Muscle of leg (tissue), 11 donors: Measurements from ENCODE around the gene DISC1. TPM values are rescaled to one million over a fixed set of nuclear protein-coding genes. Genes with fewer than 3 reads are reported as not detected.

ENCODE experiments used
- DNase-seq: peaks from one replicate; pipeline ENCODE4 v3.0.0; 2013
- H3K27ac ChIP-seq: one replicate; pipeline ENCODE4 v1.5.1; 2013; ENCODE audit warnings: mild to moderate bottlenecking, low read length, control low read depth
- H3K27me3 ChIP-seq: one replicate; pipeline ENCODE4 v1.6.1; 2013; ENCODE audit warnings: low read length; ENCODE audit not compliant: control insufficient read depth, insufficient read depth
- H3K36me3 ChIP-seq: one replicate; pipeline ENCODE4 v1.6.1; 2013; ENCODE audit warnings: low read length; ENCODE audit not compliant: control insufficient read depth, insufficient read depth
- H3K4me1 ChIP-seq: one replicate; pipeline ENCODE4 v1.6.1; 2013; ENCODE audit warnings: low read length; ENCODE audit not compliant: control insufficient read depth, insufficient read depth
- H3K4me3 ChIP-seq: one replicate; pipeline ENCODE4 v1.5.1; 2013; ENCODE audit warnings: low read length, control low read depth
- H3K9me3 ChIP-seq: replicated peaks from 2 replicates; pipeline ENCODE4 v1.6.1; 2013; ENCODE audit warnings: low read depth, low read length; ENCODE audit not compliant: control insufficient read depth
- WGBS: methylation state at CpG from one replicate; pipeline ENCODE4 v1.1.5; 2013; ENCODE audit warnings: missing lambda C conversion rate; ENCODE audit not compliant: insufficient coverage; 5-methylcytosine and 5-hydroxymethylcytosine counted together
- polyA plus RNA-seq, 8 donors: library from polyadenylated mRNA; unstranded; fragments of 120-200 nt; gene quantifications; one replicate each; pipeline versions ENCODE4 v1.2.1 to v1.2.3, GENCODE V29; 2013; ENCODE audit warnings: inconsistent platforms in 1 of 8, low replicate concordance in 1 of 8; ENCODE audit not compliant: insufficient read length in 8 of 8, insufficient read depth in 1 of 8
- total RNA-seq: library from RNA; stranded (reverse); fragments of 120-200 nt; gene quantifications from one replicate; pipeline ENCODE4 v1.2.4, GENCODE V29; 2013

DISC1 gene
- total and polyA plus RNA-seq, 9 donors: 4.5 to 10.7 (median 7.3) TPM

DNA sequence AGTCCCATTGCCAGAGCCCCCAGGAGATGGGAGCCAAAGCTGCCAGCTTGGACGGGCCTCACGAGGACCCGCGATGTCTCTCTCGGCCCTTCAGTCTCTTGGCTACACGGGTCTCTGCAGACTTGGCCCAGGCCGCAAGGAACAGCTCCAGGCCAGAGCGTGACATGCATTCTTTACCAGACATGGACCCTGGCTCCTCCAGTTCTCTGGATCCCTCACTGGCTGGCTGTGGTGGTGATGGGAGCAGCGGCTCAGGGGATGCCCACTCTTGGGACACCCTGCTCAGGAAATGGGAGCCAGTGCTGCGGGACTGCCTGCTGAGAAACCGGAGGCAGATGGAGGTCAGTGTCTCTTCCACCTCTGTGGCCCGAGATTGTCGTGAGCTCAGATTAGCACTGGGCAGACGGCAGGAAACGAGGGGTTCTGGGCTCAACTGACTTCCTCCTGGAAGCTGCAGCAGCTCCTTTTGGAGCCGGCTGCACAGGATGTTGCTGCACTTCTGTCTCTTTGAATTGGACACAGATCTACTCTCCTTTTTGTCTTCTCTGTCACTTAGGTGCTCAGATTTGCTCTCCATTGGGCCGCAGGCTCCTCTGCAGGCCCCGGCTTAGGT lies 68.0 kb downstream of the DISC1 start:
- H3K27me3 ChIP-seq: no peaks in the 10 kb centered on the region
- H3K4me1 ChIP-seq: peaks cover 45% of the 10 kb centered on the region
- H3K36me3 ChIP-seq: no peaks in the 10 kb centered on the region
- no peaks in the 10 kb centered on the region for H3K9me3 ChIP-seq
- H3K27ac ChIP-seq: peak overlapping the region; percentile 80
- H3K4me3 ChIP-seq: peak overlapping the region; percentile 24
- DNase-seq: peak; percentile 49
- WGBS: 30% methylated on average over 18 of the region's 18 CpGs

DNA sequence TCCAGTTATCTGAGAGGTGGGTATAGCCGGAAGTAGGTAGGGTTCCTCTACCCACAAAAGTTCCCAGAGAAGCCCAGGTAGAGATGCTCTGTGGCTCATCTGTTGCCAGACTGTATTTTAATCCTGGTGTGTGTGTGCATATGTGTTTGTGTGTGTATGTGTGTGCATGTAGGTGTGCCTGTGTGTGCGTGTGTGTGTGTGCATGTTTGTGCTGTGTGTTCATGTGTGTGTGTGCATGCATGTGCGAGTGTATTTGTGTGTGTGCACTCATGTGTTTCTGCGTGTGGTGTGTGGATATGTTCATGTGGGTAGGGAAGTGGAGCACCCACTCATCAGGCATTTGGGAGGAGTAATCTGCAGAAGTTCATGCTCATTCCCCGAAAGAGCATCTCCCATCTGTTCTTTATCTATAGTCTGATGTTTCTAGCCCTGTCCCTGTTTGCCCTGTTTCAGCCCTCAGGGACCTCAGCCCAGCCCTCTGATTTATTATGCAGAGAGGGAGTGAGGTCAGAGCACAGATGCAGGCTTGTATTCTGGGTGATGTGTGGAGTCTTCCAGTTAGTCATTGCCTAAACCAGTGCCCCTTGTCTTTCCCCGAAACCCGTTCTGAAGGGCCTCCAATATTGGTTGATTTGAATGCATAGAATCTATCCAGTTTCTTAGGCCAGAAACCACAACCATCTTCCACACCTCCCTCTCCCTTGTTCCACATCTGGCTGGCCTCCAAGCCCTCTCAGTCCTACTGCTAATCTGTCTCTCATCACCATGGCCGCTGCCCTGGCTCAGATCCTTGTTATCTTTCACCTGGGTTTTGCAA lies 69.1 kb downstream of the DISC1 start:
- peak; percentile 31 for DNase-seq
- peaks cover 42% of the 10 kb centered on the region for H3K4me1 ChIP-seq
- no peaks in the 10 kb centered on the region for H3K36me3 ChIP-seq
- no peaks in the 10 kb centered on the region for H3K27me3 ChIP-seq
- 66% methylated on average over 3 of the region's 8 CpGs for WGBS
- no peaks in the 10 kb centered on the region for H3K9me3 ChIP-seq
- peak overlapping the region; percentile 25 for H3K27ac ChIP-seq
- H3K4me3 ChIP-seq: no peak overlapping the region

DNA sequence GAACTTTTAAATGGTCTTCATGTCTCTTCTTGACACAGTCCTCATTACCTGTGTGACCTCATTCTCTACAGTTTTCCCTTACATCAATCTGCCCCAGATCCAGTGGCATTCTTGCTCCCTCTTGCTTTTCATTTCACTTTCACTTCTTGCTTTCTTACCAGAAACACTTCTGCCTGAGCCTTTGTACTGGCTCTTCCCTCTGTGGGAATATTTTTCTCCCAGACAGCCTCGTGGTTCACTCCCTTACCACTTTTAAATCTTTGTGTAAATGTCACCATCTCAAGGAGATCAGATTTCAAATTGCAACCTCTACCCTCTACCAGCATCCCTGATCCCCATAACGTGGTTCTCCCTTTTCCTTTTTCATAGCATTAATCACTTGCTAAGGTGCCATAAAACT lies 73.2 kb downstream of the DISC1 start:
- DNase-seq: no peak
- H3K27me3 ChIP-seq: no peaks in the 10 kb centered on the region
- WGBS: 21% methylated on average over 2 of the region's 2 CpGs
- H3K4me3 ChIP-seq: no peak overlapping the region
- H3K36me3 ChIP-seq: no peaks in the 10 kb centered on the region
- peaks cover 14% of the 10 kb centered on the region for H3K4me1 ChIP-seq
- no peaks in the 10 kb centered on the region for H3K9me3 ChIP-seq
- H3K27ac ChIP-seq: no peak overlapping the region

DNA sequence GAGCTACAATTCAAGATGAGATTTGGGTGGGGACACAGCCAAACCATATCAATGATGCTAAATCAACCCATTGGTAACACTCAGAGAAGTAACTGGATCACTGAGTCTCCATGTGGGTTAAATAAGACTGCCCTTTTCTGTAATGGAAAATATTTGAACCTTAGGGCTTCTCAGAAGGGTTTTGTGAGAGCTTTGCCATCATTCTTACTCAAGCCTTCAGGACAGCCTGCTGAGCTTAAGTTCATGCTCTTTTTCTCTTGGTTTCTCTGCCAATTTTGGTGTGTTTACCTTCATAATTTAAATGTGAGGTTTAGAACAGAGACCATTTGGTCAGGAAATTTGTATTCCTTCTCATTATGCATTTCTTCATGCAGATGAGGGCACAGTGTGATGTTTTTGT lies 74.7 kb downstream of the DISC1 start:
- H3K27ac ChIP-seq: no peak overlapping the region
- no peaks in the 10 kb centered on the region for H3K27me3 ChIP-seq
- no peaks in the 10 kb centered on the region for H3K36me3 ChIP-seq
- no peak for DNase-seq
- H3K9me3 ChIP-seq: no peaks in the 10 kb centered on the region
- peaks cover 9% of the 10 kb centered on the region for H3K4me1 ChIP-seq
- H3K4me3 ChIP-seq: no peak overlapping the region

DNA sequence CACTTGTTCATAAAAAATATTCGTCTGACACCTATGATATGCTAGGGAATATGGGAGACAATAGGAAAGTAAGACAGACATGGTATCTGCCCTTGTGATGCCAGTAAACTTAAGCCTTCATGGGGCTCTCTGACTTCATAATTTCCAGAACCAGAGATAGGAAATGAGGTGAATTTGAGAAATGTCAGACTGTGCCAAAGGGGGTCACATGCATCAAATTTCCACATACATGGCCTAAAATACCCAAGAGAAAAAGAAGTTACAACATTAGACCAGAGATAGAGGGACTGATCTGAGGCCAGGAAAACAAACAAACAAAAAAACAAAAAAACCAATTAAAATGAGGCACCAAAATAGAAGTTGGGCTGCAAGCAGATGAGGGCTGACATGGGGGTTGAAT lies 75.7 kb downstream of the DISC1 start:
- no peak overlapping the region for H3K4me3 ChIP-seq
- H3K4me1 ChIP-seq: peaks cover 16% of the 10 kb centered on the region
- DNase-seq: no peak
- H3K9me3 ChIP-seq: no peaks in the 10 kb centered on the region
- no peaks in the 10 kb centered on the region for H3K27me3 ChIP-seq
- no peaks in the 10 kb centered on the region for H3K36me3 ChIP-seq
- WGBS: no CpG with 5 or more reads among the region's 1 CpG
- no peak overlapping the region for H3K27ac ChIP-seq

DNA sequence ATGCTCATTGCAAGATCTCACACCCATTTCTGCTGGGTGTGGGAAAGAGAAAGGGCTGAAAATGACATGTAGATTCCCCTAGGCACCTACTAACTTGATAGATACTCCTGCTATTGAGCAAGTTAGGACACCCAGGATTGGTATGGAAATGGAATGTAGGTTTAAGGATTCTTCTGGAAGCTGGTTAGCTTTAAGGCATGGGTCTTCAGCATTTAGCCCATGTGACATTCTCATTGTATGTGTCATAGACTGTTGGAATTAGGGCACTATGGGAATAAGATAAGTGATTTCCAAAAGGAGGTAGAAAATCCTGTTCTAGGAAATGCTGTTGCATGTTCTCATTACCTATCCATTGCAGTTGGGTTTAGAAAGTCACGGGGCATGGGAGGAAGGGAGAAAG lies 76.2 kb downstream of the DISC1 start:
- no peak overlapping the region for H3K27ac ChIP-seq
- H3K4me1 ChIP-seq: peaks cover 16% of the 10 kb centered on the region
- no peak for DNase-seq
- H3K36me3 ChIP-seq: no peaks in the 10 kb centered on the region
- H3K9me3 ChIP-seq: no peaks in the 10 kb centered on the region
- H3K4me3 ChIP-seq: no peak overlapping the region
- H3K27me3 ChIP-seq: no peaks in the 10 kb centered on the region
- WGBS: no CpG with 5 or more reads among the region's 1 CpG

DNA sequence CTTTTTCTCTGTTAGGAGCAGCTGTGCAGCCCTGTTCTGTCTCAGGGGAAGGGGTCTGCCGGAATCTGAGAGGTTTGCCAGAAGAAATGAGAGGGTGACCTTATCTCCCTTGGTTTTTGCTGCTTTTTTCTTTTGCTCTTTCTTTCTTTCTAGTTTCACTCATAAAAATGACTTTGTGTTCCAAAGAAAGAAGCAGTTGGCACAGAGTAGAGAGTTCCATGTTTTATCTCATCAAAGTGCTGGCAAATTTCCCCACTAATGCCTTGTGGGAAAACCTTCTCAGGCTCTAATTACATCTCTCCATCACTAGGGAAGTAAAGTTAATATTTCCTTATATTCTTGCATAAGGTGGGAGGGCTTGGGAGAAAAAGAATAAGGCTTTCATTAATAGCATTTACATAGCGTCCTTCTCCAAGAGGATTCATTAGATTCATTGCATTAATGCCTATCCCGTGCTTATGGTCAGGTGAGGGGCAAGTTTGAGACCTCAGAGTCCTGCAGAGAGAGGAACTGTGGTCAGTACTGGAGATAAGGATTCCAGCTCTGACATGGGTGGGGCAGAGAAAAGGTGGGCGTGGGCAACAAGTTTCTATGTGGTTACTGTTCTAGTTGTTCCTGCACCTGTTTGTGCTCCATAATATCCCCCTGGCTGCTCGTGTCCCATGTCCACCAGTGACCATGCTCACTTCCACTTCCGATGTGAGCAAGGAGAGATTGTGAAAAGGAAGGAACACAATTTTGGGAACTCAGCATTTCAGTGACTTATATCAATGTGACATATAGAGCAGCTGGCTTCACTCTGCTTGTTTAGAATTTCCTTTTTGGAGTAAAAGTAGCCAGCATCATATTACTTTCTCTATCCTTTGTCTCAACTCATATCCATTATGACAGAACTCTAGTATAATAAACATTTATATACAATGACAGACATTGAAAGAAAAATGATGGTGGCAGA lies 79.5 kb downstream of the DISC1 start:
- 38% methylated on average over 1 of the region's 6 CpGs for WGBS
- peak; percentile 77 for DNase-seq
- no peaks in the 10 kb centered on the region for H3K9me3 ChIP-seq
- H3K36me3 ChIP-seq: peaks cover 6% of the 10 kb centered on the region
- H3K27ac ChIP-seq: peak overlapping the region; percentile 22
- H3K4me1 ChIP-seq: peaks cover 16% of the 10 kb centered on the region
- no peak overlapping the region for H3K4me3 ChIP-seq
- H3K27me3 ChIP-seq: no peaks in the 10 kb centered on the region

DNA sequence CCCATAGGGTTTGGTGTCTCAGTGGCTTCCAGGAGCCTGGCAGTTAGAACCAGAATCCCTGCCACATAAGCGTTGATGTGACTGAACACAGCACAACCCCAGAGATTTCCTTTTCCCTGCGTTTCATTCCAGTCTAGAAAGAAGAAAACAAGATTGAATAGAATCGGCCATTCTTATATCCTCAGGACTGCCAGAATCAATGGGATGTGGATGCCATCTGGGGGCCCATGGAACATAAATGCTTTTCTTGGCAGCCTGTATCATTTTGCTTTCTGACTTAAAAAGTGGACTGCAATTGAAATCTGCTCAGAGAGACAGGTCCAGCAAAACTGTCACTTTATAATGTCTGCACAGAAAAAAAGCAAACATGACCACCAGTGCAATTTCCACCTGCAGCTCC lies 80.3 kb downstream of the DISC1 start:
- H3K4me1 ChIP-seq: peaks cover 16% of the 10 kb centered on the region
- no peaks in the 10 kb centered on the region for H3K9me3 ChIP-seq
- no peak overlapping the region for H3K4me3 ChIP-seq
- H3K27me3 ChIP-seq: no peaks in the 10 kb centered on the region
- H3K27ac ChIP-seq: no peak overlapping the region
- H3K36me3 ChIP-seq: peaks cover 8% of the 10 kb centered on the region
- DNase-seq: no peak
- WGBS: 40% methylated on average over 1 of the region's 3 CpGs

DNA sequence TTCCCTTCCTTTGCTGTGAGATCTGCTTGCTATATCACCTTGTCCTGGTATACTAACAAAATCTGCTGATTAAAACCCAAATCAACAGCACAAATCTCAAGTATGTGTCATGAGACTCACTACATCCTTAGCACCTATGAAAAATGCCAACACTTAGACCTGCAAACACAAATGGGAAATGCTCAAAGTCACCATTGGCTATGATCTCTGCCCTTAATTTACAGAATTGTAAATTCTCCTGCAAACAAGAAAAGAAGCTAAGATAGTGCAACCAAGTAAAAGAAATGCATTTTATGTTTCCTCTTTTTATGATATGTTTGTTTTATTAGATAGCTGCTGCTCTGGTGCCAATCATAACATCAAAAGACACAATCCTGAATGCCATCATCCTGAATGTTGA lies 80.8 kb downstream of the DISC1 start:
- Histone ChIP-seq H3K9me3 (no peaks in the 10 kb centered on the region), H3K27me3 (no peaks in the 10 kb centered on the region), H3K27ac (no peak overlapping the region), H3K36me3 (peaks cover 8% of the 10 kb centered on the region), H3K4me1 (peaks cover 16% of the 10 kb centered on the region), H3K4me3 (no peak overlapping the region)
- DNase-seq: no peak

DNA sequence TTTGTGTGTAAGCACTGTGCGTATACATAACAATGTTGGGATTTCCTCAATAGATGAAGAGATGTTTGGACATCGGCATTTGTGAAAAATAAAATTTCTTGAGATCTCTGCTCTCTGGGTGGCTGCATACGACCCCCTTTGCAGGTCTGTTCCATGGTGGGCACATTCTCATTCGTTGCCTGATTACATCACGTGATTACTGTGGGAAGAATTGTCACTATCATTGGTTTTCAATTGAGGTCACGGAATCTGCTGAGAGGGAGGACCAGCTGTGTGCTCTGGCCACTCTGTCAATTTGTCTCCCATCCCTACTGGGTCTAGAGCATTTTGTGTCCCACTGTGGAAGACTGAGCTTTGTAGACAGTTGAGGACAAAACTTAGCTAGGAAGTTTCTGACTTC lies 81.8 kb downstream of the DISC1 start:
- no peaks in the 10 kb centered on the region for H3K27me3 ChIP-seq
- peaks cover 8% of the 10 kb centered on the region for H3K36me3 ChIP-seq

More for the DNA sequence above, 81.8 kb downstream of the DISC1 start:
- WGBS: 98% methylated on average over 6 of the region's 6 CpGs
- no peak for DNase-seq
- H3K4me3 ChIP-seq: no peak overlapping the region
- no peak overlapping the region for H3K27ac ChIP-seq
- H3K4me1 ChIP-seq: peaks cover 16% of the 10 kb centered on the region
- no peaks in the 10 kb centered on the region for H3K9me3 ChIP-seq
